GM20000 (cell line): ENCODE measurements around the gene PROK1.
A peak's percentile ranks its signal among the peaks of the same experiment; 100 is the strongest.

Experiments
- DNase-seq: peaks from one replicate; pipeline ENCODE4 v3.0.0; 2012; ENCODE audit warnings: low spot score
- CTCF ChIP-seq: IDR thresholded peaks from 2 replicates; pipeline ENCODE4 v1.5.1; 2012; ENCODE audit warnings: mild to moderate bottlenecking, control low read depth; ENCODE audit errors: extremely low read depth, missing control alignments

The PROK1 gene

GRCh38 chr1:110460253-110461220 lies 9.6 kb downstream of the PROK1 start:
- TF ChIP-seq CTCF = peak; percentile 93
- DNase-seq = peak; percentile 81

GRCh38 chr1:110462093-110462492 lies 11.1 kb downstream of the PROK1 start:
- no peak for TF ChIP-seq CTCF
- no peak for DNase-seq

GRCh38 chr1:110462964-110463363 lies 12.0 kb downstream of the PROK1 start:
- TF ChIP-seq CTCF = no peak
- no peak for DNase-seq

GRCh38 chr1:110463725-110464124 lies 12.8 kb downstream of the PROK1 start:
- no peak for DNase-seq
- TF ChIP-seq CTCF = no peak

GRCh38 chr1:110464340-110464739 lies 13.4 kb downstream of the PROK1 start:
- no peak for DNase-seq
- TF ChIP-seq CTCF = no peak

- no peak for DNase-seq
- TF ChIP-seq CTCF = no peak
These were observed 14.3 kb downstream of the PROK1 start for GRCh38 chr1:110465038-110465813.
